ENCODE measurements around the gene KCNIP1.

Gene KCNIP1

DNA sequence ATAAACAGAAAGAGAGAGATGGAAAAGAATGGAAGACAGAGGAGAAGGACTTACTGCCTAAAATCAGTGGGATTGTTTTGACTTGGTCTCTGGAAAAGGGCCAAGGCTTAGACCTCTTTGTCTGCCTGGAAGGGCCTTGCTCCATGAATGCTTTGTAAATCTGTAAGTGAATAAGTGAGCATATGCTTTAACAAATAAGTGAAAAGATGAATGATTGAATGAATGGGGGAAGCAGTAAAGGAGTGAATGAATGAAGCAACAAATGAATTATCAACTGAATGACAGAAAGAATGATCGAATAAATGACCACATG lies 5.5 kb downstream of the KCNIP1 start:
- no peak for DNase-seq

DNA sequence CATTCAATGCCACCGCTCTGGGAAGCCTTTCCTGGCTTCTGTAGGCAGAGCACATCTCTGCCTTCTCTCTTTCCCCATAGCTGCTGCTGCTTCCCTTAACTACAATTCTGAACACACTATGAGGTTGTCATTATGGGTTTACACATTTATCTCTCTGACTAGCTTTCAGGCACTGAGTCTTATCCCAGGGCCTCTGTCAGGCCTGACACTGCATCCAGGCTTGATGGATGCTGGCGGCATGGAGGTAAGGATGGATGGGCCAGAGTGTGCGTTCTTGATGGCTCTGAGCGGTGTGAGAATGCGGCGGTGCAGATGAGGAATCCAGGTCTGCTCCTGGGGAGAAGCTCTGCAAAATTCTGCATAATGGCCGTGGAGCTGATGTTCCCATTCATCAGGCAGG lies 6.3 kb downstream of the KCNIP1 start:
- DNase-seq, result no peak

DNA sequence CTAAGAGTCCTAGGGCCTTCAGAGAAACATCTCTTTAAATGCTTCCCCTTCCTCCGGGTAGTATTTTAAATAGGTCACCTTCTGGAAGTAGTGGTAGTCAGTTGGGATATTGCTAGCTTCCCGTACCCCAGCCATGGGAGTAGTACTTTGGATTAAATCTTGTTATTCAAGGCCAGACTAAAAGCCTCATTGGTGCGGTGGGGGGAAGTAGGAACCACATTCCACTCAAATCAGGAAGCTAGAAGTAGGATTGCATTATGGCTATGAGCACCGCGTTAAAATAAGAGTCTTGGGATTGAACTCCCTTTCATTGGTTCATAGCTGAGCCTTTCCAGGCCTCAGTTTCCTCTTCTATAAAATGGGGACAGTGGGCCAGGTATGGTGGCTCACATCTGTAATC lies 6.7 kb downstream of the KCNIP1 start:
- no peak for DNase-seq

DNA sequence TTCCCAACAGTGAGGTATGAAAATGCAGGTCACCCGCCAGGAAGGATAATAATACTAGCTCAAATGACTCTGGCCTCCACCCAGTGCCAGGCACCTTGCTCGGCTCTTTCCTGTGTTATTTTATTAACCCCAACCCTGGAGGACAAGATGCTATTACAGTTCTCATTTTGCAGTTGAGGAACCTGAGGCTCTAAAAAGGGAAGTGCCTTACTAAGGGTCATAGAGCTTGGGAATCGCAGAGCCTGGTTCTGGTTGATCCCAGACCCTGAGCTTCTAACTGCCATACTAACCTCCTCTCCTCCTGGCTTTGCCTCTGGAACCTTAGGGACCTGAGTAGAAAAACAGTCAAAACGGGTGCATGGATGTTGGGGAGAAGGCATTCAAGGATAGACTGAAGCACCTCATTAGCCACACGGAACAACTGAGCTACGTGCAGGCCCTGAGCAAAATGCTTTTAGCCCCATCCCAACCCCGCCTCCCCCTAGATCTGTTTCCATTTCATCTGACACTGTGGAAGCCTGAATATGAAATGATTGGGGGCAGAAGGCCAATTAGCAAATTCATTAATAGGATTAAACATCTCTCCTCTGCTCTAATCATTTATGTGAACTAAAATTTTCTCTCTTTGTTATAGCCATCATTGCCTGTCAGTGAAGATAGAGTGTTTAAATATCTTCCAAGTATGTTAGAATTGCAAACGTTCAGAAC lies 7.9 kb downstream of the KCNIP1 start:
- no peak for DNase-seq

DNA sequence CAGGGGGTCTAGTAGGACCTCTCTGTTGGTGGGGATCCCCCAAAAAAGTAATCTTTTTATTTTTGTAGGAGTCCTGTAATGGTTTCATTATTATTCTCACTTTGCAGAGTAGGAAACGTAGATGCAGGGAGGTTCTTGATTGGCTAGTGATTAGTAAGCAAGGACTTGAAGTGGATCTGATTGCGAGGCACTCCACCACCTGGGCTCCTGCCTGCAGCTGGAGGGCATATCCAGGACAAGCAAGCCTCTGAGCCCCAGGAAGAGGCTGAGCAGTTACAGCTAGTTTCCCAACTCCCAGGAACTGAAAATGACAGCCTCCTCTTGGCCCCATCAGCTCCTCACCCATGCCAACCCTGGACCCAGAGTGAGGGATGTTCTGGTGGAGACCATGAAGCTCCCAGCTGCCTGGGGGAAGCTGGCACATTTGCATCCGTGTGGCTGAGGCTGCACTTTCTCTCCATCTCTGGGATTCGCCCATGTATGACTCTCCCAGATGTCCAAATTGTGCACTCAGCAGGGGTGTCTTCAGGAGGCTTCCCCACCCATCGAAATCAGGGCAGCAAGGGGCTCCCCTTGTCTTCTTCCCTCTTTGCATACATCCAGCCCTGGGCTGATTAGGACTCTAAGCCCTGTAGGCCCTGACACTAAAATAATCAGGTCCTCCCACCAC lies 10.2 kb downstream of the KCNIP1 start:
- DNase-seq, result no peak

DNA sequence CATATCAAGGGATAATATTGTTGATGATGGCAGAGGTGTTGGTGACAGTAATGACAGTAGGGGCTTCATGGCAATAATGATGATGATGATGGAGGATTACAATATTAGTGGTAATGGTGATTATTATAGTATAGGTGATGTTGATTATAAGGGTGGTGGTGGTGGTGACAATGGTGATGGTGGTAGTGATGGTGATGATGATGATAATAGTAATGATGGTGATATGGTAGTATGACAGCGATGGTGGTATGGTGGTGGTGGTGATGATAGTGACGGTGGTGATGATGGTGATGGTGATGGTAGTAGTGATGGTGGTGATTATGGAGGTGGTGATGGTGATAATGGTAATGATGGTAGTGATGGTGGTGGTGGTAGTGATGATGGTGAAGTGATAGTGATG lies 13.6 kb downstream of the KCNIP1 start:
- no peak for DNase-seq

DNA sequence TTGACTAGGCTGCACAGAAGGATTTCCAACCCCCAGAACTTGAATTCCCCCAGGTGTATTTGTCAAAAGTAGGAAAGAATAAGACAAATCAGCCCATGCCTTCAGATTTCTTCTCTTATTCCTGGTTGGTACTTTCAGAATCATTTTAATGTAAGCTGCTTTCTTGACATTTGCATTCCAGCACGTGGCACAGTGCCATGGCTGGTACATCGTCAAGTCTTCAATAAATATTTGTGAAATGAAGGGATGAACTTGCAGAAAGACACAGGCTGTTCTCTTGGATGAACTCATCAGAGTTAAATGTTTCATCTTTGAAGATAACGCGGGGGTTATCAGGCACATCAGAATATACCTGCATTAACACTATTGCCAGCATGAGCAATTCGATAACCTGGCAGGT lies 14.5 kb downstream of the KCNIP1 start:
- DNase-seq, result no peak

DNA sequence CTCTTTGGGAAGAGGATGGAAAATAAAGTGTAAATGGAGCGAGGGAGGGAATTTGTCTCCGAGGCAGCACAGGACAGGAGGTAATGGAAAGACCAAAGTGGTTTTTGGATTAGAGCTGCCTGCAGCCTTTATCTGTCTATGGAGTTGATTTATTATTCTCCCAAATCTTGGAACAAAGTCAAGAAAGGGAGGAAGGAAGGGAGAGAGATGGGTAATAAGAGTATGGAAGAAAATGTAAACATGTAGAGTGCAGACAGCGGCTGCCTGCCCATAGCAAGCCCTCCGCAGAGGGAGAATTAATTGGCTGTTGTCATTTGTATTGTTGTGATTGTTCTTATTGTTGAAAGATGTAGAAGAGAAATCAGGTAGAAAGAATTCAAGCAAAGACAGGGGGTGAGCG lies 15.7 kb downstream of the KCNIP1 start:
- DNase-seq, result no peak

DNA sequence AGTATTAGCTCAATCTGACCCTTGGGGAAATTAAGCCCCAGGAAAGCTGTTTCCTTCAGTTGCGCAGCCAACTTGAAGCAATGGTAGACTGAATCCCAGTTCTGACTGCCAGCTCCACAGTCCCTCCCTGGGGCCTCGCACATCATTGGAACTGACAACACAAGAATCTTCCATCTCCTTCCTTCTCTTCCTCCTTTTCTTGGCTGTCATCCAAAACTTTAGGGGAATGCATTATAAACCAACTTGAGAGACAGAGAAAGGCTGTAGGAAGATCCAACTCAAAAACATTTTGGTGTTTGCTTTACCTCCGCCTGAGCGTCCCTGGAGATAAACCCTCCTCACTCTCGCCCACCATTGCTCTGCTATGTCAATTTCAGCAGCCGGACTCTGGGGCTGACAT lies 16.6 kb downstream of the KCNIP1 start:
- no peak for DNase-seq

DNA sequence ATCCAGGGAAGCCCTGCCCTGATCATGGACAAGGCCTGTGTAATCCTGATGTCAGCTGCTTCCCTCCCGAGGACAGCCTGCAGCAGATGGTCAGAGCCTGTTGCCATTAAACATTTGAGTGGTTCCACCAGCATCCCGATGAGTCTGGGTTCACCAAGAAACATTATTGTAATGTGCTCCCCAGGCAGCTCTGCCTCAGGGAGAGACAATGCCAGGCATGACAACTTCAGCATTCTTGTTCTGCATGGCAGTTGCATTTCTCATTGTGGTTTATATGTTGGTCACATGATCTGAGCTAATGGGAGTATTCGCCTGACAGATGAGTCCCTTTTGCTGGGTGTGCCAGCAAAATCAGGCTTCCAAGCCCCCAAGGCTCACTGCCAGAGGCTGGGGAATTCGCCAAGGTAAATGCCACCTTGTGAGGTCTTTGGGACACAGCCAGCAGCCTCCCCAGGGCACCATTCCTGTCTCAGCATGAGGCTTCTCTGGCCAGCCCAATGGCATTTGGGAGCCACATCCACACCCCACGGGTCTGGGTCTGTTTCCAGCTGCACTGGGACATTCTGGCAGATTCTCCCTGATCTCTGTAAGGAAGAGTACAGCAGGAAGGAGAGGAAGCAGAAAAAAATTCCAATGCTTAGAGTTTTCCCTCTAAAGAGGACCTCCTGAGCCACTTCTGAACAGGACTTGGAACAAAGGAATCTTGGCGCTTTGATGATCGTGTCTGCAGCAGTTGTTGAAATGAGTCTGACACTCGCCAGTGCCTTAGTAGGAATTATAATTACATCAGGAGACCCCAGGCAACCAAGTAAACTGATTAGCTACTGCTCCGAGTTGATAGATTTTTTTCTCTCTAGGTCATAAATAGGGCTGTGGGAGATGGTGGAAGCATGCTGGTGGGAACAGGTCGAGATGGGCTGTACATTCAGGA lies 18.7 kb downstream of the KCNIP1 start:
- DNase-seq, result no peak

DNA sequence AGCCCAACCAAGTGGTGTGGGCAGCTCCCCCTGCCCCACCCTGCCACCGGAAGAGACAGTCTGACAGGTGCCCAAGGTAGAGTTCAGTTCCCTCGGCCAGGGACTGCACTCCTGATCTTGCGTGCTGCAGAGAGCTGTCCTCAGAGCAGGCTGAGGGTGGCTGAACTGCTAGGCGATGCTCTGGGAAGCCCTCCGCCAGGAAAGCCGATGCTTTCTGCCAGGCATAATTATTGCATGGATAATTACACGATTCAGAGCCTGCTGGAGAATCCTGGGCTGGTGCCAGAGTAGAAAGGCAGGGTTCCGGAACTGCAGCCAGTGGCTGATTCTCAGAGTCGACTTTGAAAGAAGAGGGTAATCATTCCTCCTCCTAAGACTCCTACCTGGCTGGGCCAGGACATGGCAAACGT lies 19.3 kb downstream of the KCNIP1 start:
- DNase-seq, result no peak

DNA sequence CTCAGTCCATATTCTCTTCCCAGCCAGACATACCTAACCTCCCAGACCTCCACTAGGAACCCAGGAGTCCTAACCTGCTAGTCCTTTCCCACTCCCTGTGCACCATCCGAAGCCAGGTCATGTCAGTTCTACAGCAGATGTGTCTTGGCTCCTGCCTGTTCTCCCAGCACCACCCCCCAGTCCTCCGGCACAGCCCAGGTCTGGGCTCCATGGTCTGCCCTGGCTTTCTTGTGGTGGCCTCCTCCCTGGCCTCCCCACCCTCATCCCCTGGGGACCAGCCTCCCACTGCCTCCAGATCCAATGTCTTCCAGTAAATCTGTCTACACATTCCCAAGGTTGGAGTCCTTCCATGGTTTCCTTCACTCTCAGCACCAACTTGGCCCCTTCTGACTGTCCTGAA lies 20.0 kb downstream of the KCNIP1 start:
- DNase-seq, result no peak

DNA sequence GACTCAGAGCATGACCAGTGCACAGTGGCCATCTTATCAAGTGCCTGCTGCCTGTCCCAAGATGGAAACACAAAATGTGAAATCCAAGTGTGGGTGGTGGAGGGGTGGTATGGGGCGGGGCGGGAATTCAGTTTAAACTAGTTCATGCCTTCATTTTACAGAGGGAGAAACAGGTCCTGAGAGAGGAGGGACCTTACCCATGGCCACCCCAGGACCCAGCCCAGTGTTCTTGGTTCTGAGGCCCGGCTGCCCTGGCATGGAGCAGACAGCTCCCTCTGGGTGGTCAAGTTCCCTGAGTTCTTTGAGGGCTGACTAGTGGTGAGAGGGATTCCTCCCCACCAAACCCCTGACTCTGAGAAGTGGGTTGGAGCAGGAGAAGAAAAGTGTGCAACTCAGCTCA lies 20.8 kb downstream of the KCNIP1 start:
- no peak for DNase-seq

DNA sequence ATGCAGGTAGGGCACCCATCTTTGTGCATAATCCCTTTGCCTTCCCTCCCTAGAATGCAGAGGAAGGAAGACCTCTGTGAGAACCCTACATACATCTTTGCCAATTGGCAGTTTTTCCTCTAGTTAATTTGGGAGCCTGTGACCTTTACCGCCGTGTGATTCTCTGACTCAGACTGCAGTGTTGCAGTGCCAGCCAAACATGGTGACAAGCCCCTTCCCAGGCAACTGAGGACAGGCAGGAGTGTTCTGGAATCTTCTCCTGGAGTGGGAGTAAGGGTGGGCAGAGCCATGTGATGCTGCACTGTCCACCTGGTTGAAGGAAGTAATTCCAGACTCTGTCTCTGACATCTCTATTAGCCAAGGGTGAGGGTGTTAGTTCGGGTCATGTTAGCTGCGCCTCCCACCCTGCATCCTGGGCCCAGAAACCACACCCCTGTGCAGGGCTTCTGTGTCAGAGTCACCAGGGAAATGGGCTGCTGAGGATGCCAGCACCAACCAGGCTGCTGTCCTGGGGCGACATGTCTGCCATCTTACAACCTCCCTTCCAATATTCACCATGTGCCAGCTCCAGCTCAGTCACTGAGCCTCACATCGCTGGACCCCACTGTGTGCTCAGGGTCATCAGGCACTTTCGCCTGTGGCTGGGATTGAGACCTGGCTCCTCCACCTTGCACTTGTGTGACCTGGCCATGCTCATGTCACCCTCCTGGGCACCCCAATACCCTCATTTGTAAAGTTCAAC lies 21.8 kb downstream of the KCNIP1 start:
- DNase-seq, result no peak

DNA sequence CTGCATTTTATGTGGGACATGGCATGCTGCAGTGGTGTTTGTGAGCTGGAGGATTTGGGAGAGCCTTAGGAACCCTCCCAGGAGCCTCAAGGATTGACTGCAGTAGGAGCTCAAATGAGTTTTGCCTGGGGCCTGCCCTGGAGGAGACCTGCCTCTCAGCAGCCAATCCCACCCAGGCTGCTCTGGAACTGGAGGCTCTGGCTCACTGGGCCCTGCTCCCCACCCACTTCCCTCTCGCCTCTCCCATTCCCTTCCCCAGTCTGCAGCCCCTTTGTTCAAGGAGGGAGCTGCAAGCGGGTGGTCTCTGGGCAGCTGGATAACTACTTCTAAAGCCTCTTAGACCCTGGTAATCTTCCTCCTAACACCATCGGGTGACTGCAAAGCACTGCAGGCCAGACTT lies 24.2 kb downstream of the KCNIP1 start:
- DNase-seq, result no peak

DNA sequence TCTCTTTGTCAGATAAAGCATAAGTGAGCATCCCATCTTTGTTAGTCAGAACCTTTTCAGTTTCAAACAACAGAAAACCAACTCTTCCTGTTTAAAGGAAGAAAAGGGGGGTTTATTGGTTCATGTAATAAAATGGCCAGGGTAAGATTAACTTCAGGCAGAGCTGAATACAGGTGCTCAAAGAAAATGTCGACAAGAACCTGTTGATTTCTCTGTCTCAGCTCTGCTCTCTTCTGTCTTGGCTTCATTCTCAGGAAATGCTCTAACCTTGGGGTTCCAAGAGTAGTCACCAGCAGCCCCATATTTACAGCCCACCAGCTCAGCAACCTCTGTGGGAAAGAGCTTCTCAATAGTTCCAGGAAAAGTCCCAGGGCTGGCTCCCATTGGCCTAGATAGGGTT lies 25.2 kb downstream of the KCNIP1 start:
- no peak for DNase-seq

DNA sequence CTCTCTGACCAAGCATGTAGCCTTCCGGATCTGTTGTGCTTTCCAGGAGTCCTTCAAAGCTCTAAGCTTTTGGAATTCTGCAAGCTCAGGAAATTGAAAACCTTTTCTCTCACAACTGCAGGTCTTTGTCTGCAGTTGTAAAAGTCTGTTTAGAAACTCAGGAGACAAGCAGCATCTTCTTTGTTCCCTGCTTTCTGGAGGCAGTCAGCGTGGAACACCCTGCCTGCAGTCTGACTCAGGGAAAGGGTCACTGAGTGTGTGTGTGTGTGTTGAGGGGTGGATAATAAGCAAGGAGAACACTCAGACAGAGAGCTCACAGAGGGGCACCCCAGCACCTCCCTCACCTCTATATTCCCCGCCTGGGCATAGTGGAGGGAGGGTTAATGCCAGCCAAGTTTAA lies 29.1 kb downstream of the KCNIP1 start:
- no peak for DNase-seq

DNA sequence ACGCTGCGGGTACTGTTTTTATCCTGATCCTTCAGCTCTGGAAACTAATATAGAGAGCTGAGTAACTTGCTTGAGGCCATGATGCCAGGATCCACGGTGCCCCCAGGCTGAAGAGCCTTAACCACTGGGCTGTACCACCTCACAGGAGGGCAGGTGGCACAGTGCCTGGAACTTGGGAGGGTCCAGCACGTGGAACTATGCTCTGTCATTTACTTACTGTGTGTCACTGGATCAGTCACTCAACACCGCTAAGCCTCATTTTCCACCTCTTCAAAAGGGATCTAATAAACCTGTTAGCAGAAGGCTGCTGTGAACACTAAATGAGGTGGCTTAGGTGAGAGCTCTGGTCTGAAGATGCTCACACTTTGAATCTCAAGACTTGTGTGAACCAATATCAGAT lies 29.6 kb downstream of the KCNIP1 start:
- DNase-seq, result no peak

DNA sequence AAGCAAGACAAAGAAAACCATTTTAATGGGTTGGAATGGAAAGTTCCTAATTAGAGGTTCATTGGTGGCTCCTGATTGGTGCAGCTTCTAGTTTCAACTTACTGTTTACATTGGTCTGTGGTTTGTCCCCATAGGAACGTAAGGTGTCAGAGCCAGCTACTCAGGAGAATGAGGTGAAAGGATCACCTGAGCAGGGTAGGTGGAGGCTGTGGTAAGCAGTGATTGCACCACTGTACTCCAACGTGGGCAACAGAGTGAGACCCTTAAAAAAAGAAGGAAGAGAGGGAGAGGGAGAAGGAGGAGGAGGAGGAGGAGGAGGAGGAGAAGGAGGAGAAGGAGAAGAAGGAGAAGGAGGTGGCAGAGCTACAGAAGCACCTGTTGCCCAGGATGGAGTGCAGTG lies 30.4 kb downstream of the KCNIP1 start:
- DNase-seq, result no peak

DNA sequence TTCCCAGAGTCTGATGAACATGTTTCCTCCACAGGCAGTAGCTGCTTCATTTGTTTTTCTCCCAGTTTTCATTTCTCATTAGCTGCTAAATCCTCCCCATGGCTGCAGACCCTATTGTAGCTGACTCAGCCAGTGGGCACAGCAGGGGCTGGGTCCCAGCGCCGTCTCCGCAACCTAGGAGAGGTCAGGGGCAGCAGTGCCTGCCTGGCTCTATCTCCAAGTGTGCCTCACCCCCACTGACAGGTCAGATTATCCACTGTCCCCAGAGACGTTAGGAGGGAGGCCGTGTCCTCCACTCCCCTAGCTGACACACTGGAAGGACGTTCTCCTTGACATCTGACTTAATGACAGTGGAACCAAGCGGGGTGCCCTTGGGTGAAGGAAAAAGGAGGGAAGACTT lies 31.1 kb downstream of the KCNIP1 start:
- DNase-seq, result no peak

DNA sequence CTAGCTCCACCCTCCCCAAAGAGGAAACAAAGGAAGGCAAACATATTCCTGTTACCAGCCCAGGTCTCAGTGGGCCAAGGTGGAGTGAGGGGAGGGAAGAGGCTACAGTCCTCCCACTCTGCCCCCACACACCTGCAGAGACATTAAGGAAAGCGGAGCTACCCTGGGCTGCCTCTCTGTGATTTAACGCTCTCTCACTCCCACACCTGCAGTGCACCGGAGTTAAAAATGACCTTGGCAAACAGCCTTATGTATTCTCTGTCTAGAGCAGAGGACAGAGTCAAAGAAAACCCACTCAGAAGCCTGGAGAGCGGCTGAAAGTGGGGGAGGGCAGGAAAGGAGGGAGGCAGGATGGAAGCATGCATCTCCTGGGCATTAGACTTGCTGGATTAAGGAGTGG lies 32.7 kb downstream of the KCNIP1 start:
- no peak for DNase-seq

DNA sequence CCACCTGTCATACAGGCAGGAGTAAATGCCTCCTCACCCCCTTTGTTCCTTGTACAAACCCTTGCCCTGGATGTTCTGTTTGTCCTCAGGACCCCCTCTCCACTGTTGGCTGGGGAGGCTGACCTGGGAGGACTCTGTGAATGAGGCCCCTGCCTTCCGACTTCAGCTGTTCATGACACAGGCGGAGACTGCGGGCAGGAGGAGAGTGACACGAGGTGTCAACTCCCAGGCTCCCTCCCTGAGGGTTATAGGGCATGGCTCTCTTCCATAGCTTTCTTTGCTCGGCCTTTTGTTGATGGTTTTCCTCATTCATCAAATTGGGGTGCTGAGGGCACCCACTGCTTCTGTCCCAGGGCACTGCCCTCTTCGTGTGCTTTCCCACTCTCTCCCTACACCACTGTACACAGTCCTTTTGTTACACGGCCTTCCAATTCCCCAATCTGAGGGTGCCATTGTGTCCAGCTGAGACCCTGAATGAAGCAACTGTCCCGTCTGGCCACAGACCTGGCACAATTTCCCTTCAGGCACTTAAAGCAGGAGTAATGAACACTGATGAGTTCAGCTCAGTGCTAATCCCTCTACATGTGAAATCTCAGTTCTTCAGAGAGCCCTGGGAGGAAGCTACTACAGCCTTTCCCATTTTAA lies 33.8 kb downstream of the KCNIP1 start:
- no peak for DNase-seq

DNA sequence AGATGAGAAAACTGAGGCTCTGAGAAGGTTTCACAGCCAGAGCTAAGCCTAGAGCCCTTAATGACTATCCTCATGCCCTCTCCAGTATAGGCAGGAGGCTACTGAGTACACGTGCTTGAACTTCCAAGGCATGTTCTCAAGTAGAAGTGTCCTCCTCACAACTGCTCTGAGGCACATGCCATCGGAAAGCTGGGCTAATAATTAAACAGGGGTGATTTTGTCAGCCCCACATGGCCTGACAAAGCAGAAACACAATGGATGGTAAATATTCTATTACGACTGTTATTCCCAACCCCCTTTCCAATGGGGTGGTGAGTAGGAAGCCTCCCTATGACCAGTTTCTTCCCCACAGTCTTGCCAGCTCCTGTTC lies 34.3 kb downstream of the KCNIP1 start:
- DNase-seq, result no peak

Measured in activated CD4-positive, alpha-beta T cell treated with anti-CD3 and anti-CD28 coated beads, Interleukin-2, amount 50 U/mL, for 16 hours (primary cell).